ENCODE results near the gene TPRKB.
"Not testable (repeated sequence)": the region's sequence is repeated elsewhere in the genome, so short reads cannot be mapped to it uniquely, and the experiment has no call there.

TPRKB gene

DNA sequence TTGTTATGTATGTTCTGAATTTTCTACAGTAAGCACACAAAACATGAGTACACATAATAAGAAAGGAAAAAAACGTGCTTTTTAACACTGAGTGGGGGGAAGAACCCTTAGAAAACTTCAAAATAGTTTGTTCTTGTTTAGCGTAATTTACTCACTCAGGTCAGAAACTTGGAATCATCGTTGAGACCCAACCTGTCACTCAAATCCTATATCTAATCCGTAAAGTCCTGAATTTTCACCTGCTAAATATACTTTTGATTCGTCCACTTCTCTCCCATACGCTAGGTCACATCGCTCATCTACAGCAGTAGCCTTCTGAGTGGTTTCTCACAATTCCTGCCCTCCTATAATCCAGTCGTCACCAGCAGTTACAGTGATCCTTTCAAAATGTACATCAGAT lies 767 bp downstream of the TPRKB start:
- no peak for DNase-seq

DNA sequence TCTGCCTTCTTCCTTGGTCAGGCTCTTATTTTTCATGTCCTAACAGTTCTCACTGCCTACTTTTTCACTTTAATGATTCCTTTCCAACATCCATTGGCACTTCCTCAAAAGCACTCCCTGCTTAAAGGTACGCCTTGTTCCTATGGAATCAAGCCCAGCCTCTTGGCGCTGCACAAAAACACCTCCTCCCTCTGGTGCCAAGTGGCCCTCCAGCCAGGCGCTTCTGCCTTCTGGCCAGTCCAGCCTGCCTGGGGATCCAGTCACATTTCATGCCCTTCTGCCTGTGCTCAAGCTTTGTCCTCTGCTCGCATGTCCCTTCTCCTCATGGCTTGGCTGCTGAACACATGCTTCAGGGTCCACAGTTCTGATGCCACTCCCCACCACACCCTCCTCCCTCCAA lies 6.3 kb downstream of the TPRKB start:
- DNase-seq: no peak

DNA sequence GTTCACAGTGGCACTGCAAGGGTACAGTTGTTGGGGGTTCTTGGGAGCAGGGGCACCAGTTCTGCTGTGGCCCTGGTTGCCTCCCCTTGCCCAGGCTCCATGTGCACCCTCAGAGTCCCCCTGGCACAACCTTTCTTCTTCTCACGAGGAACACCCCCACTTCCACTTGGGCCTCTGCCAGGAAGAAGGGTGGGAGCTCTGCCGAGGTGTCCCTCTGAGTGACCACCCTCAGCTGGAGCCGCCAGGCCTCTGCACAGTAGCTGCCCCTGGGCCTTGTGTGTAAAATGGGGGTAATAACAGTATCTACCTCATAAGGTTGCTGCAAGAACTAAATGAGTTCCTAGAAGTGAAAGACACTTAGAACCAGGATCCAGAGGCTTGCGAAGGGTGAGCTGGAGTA lies 8.4 kb downstream of the TPRKB start:
- no peak for DNase-seq

DNA sequence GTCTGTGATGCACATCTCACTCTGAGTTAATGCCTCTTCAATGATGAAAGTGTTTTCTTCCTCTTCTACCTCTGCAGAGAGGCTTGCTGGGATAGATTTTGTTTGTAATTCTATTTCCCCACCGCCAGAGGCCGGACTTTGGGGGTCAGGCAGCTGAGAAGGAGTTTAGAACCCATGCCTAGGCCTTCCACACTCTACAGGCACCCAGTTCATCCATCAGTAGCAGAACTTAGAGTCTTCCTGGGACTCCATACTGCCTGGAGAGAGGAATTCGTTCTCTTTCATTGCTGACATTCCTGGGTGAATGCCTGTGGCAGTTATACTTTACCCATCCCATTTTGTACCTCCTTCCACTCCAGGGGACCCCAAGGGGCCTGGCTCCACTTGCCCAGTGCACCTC lies 9.1 kb downstream of the TPRKB start:
- no peak for DNase-seq

DNA sequence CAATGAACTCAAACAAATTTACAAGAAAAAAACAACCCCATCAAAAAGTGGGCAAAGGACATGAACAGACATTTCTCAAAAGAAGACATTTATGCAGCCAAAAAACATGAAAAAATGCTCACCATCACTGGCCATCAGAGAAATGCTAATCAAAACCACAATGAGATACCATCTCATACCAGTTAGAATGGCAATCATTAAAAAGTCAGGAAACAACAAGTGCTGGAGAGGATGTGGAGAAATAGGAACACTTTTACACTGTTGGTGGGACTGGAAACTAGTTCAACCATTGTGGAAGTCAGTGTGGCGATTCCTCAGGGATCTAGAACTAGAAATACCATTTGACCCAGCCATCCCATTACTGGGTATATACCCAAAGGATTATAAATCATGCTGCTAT lies 10.5 kb downstream of the TPRKB start:
- DNase-seq: not testable (repeated sequence)

DNA sequence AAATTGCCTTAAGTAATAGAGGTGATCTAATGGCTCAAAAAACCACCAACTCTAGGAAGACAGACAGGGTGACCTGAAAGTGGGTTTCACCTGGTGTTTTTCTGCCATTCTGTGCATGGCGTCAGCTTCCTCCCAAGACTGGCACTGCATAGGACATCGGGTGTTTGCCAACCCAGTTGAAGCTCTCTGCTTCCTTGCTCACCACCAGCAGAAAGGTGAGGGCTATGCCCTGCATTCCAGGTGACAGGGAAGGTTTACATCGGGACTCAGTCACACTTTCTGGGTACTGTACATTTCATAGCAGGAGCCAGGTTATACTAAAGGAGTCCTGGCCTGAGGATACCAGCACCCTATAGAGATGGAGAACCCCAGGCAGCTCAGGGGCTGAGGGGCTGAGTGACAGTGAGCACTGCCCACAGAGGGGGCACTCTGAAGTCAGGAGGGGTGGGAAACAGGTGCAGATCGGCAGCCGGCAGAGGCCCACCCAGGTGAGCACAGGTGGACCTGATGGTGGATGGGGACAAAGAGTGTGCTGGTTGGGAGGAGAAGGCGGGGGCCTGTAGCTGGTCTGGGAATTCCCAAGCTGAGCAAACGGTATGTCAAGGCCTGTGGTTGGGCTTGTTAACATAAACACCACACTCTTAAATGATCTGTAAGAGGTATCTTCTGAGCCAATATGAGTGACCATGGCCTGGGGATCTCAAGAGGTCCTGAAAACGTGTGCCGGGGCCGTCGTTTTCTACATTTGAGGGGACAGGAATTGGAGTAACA lies 18.1 kb downstream of the TPRKB start:
- DNase-seq: no peak

DNA sequence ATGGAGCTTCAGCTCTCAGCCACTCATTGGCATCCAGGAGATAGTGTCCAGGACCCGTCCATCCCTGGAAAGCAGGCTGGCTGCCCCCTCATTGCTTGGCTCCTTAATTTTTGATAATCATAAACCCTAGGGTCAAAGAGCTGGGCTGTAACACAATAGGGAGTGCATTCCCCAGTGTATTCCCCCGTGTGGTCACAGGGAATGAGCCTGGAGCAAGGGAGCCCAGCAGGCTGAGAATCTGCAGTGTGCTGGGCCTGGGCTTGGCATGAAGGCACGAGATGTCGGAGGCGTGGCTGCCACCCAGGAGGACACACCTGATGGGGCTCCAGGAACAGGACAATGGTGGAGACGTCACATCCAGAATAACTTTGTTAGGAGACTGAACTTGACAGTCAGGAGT lies 18.7 kb downstream of the TPRKB start:
- no peak for DNase-seq

DNA sequence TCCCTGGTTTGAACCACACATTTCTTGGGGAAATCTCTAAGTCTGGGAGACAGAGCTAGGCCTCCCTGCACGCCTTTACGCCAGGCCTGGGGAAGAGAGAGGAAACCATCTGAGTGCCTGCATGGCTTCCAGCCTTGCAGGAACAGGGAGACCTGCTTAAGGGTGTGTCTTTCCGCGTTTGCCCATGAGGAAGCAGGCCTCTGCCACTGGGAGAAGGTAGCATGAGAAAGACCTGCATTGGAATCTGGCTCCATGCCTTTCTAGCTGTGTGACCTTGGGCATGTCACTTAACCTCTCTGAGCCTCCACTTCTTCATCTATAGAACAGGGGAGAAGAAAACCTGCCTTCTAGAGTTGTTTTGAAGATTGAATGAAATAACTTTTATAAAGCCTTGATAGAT lies 19.4 kb downstream of the TPRKB start:
- not testable (repeated sequence) for DNase-seq

DNA sequence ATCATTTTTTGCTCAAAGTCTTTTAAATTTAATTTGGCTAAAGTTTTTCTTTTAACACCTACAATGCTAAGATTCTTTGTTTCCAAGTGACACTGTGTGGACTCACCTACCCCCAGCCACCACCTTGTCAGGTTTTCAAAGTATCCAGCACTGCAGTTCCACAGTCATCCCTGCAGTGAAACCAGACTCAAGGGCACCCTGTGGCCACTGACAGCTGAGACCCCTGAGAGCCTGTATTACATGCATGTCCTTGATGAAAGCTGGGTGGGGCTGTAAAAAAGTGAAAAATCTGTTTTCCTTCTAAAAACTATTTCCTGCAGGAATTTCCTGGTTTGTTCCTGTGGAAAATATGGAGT lies 19.9 kb downstream of the TPRKB start:
- DNase-seq: no peak

DNA sequence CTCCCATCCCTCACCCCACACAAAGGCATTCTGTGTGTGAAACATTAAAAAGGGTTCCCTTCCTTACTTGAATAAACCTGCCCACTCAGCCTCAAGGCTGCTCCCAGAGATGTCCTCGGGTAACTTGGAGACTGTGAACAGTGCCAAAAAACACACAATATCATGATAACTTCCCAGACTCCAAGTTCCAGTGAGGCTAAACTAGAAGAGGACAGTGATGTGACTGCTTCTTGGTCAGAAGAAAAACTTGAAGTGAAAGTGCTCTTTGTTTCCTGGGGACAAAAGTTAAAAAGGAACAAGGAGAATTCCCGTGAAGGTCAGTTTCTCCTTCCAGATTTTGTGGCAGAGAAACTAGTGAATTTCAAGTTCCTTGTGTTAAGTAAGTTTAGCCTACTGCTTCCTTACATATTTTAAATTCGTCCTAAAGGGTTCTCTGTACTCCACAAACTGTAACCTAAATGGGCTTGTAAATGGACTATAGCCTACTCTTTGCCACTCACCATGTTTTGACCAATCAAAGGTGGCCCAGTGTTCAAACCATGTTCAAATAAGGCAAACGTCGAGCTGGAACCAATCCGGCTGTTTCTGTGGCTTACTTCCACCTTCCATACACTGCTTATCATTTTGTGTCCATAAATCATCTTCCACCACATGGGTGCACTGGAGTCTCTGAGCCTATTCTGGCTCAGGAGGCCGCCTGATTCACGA lies 20.4 kb downstream of the TPRKB start:
- no peak for DNase-seq

DNA sequence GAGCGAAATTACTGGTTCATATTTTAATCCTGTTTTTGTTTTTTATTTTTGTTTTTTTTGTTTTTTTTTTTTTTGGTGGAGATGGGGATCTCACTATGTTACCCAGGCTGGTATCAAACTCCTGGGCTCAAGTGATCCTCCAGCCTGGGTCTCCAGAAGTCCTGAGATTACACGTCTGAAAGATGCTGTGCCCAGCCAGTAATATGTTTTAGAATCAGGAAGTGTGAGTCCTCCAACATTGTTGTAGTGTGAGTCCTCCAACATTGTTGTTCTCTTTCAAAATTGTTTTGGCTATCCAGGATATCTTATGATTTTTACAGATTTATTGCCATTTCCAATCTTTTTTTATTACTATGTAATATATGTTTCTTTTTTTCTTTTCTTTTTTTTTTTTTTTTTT lies 23.1 kb downstream of the TPRKB start:
- no peak for DNase-seq

DNA sequence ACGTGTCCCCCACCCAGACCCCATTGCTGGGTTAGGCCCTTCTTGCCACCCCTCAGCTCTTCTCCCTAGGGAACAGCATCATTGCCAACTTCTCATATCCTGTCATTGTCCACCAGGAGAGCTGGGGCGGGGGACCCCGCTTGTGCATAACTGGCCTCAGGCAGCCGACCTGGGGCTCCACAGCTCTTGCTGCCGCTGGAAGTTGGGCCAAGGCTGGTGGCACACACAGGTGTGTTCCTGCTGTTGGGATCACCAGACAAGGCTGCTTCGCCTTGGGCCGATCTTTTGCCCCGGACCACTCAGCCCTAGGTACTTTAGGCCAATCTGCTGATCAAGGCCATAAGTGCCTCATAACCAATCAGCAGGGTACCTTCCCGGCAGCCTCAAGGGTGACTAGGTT lies 28.6 kb downstream of the TPRKB start:
- DNase-seq: no peak

DNA sequence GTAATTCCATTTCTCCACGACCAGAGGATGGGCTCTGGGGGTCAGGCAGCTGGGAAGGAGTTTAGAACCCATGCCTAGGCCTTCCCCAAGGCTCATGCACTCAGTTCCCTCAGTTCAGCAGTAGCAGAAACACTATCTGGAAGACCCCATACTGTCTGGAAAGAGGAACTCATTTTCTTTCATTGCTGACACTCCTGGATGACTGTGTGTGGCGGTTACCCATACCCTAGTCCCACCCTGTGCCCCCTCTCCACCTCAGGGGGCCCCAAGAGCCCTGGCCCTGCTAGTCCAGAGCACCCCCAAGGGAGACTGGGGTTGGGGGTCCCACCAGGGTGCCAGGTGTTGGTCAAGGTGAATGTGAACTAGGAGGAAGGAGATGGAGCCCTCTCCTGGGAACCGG lies 29.5 kb downstream of the TPRKB start:
- DNase-seq: no peak

DNA sequence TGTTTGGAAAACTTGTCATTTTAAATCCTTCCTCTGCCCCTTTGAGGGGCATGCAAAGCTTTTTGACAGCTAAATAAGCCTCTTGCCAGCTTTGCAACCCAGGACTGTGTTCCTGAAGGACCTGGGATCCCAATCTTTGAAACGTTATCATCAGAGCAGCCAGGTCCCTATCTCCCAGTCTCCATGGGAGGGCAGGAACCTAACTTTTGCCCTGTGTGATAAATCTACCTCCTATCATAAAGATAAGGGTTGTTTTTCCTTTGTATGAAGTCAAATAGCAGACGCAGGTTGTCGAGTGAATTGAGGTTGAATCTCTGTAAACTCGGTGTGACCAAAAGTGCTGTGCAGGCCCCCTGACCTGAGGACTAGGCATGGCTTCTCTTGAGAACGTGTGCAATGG lies 30.1 kb downstream of the TPRKB start:
- no peak for DNase-seq

DNA sequence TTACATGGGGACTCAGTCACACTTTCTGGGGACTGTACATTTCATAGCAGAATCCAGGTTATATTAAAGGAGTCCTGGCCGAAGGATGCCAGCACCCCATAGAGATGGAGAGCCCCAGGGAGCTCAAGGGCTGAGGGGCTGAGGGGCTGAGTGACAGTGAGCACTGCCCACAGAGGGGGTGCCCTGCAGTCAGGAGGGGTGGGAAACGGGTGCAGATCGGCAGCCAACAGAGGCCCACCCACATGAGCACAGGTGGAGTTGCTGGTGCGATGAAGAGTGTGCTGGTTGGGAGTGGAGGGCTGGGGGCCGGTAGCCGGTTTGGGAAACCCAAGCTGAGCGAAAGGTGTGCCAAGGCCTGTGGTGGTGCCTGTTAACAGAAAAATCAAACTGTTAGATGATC lies 32.1 kb downstream of the TPRKB start:
- no peak for DNase-seq

DNA sequence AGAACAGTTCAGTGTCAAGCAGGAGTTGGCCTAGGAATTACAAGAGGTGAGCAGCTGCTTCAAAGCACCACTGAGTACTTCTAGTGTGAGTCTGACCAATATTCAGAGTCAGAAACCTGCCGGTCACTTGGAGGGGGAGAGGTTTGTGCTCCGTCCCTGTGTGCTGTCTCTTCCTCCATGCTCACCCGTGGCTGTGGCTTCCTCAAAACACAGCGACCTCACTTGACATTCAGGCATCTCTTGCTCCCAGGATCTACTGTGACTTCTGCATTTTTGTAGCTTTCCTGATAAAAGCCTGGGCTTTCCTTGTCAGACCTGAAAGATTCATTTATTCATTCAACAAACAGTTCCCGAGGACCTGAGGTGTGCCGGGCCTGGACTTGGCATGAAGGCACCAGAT lies 32.9 kb downstream of the TPRKB start:
- DNase-seq: no peak

DNA sequence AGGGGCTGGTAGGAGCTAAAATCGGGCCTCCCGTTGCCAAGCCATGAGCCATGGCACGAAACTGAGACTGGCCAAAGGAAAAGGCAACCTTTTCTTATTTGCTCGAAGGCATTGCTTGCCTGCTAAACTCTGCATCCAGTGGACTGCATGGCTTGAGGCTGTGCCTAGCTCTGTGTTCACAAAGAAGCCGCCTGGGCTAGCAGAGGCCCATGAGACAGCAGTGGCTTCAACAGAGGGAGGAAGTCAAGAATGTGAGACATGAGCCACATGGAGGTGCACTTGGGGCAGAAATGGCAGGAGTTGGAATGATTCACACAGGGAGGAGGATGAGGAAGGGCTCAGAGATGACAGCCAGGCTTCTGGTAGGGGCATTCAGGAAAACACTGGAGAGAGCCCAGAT lies 33.5 kb downstream of the TPRKB start:
- DNase-seq: no peak

DNA sequence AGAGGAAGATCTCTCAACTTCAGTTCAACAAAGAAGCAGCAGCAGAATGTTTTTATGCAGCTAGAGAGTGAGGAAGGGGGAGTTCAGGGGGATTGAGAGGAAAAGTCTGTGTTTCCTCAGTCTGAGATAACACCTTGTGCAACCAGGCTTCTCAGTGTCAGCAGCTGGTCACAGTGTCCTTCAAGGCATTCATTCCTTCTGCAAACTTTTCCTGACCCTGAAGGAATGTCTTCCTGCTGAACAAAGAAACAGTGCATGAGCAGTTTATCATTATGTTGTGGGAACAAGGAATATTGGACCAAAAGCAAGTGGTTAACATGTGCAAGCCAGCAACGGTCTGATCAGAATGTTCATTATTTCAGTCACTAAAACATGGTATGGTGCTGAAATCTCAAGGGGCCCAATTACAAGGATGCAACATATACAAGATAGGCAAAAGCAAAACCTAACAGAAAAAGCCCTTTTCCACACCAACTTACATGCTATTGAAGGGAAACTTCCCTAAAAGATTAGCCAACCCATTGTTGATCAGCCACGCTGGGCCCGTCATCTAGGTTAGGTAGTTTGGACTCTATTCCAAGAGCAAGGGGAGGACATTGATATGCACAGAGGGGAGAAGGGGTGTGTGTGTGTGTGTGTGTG lies 34.2 kb downstream of the TPRKB start:
- not testable (repeated sequence) for DNase-seq

DNA sequence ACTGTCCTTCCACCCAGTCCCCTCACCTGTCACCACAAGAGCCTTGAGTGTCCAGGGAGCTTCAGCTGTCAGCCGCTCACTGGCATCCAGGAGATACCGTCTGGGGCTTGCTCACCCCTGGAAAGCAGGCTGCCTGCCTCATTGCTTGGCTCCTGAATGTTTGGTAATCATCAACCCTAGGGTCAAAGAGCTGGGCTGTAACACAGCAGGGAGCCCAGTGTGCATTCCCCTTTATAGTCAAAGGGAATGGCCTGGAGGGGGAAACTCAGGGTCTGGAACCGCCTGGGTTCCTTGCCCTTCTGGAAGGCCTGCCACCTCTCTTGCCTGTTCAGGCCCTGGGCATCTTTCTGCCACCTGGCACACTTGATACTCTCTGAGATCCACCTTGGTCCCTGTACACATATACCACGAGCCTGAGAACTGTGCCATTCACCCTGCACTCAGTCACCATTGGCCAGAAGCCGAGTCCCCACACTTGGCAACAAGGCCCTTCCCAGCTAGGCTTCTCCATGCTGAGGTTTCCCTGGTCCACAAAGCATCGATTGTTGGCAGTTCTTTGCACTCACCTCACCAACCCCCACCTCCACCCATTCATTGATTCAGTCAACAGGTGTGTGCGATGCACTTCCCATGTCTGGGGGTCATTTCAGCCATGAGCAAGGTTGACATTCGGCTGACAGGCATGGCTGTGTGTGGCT lies 35.0 kb downstream of the TPRKB start:
- no peak for DNase-seq

DNA sequence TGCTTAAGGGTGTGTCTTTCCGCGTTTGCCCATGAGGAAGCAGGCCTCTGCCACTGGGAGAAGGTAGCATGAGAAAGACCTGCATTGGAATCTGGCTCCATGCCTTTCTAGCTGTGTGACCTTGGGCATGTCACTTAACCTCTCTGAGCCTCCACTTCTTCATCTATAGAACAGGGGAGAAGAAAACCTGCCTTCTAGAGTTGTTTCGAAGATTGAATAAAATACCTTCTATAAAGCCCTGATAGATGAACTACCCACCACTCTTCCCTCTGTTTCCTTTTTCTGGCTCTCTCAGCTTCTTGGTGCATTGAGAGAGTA lies 35.7 kb downstream of the TPRKB start:
- not testable (repeated sequence) for DNase-seq

DNA sequence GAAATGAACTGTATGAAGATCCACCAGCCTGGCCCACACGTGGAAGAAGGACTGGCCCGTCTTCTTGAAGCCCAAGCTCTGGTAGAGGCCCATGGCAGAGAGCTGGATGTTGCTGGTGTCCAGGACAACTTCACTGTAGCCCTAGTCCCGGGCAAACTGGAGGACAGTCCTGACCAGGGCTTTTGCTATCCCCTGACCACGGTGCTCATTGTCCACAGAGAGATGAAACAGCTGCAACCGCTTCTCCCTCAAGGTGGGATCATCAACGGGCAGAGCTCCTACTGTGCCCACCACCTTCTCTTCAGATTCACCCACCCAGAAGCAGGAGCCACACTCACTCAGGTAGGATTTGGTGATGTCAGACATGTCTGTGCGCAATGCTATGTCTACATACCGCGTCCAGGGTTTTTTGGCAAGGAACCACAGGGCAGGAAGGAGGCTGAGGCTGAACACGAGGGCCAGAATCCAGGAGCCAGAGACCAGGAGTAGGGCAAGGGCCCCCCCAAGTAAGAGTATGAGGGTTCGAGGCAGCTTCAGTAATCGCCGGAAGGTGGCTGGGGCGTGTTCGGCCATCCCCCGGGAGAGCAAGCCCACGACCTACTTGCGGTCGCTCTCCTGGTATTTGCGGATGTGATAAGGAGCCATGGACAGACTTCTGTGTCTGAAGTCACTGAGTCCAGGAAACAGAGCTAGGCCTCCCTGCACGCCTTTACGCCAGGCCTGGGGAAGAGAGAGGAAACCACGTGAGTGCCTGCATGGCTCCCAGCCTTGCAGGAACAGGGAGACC lies 36.3 kb downstream of the TPRKB start:
- no peak for DNase-seq

DNA sequence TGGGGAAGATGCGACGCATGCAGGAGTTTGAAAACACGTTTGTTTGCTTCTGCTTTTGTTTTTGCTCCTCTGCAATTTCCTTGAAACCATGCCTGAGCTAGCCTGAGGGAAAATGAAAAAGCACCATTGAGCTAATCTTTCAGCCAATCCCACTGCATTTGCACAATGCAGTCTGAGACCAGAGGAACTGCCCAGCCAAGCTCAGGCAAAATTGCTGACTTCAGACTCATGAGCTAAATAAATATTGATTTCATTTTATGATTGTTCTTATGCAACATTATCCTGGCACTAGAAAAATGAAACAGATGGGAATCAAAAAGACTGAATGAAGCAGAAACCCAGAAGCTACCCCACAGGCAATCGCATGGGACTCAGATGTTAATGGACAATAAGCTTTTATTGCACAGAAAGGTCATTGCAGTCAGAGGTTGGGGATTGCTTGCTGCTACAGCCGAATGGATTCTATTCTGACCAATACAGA lies 37.0 kb downstream of the TPRKB start:
- DNase-seq: no peak

DNA sequence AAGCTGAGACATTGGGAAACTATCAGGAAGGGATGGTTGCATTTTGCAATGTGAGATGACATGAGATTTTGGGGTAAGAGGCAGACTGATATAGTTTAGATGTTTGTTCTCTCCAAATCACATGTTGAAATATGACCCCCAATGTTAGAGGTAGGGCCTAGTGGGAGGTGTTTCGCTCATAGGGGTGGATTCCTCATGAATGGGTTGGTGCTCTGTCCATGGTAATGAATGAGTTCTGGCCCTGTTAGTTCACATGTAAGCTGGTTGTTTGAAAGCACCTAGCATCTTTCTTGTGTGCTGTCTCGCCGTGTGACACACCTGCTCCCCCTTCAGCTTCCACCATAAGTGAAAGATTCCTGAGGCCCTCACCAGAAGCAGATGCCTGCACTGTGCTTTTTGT lies 37.7 kb downstream of the TPRKB start:
- no peak for DNase-seq
